Lower lobe of right lung (tissue), 2 donors: ENCODE results near the gene CELF3. TPM values are rescaled to one million over a fixed set of nuclear protein-coding genes. Genes with fewer than 3 reads are reported as not detected.
"Not testable (repeated sequence)": the region's sequence is repeated elsewhere in the genome, so short reads cannot be mapped to it uniquely, and the experiment has no call there.

Experiments used
- ATAC-seq, 2 donors: fragments of 200-7000 bp; cut with Tn5 transposase; one replicate each; pipeline ENCODE4 v1.9.1; 2020 to 2022; ENCODE audit warnings: mild to moderate bottlenecking in 2 of 2, moderate library complexity in 2 of 2
- DNase-seq: peaks from one replicate; pipeline ENCODE4 v3.0.0-alpha.2; 2020
- H3K27ac ChIP-seq: fragments of 200-600 bp; one replicate; pipeline ENCODE4 v1.8.0; 2022
- H3K27me3 ChIP-seq: fragments of 200-600 bp; one replicate; pipeline ENCODE4 v1.8.0; 2022; ENCODE audit warnings: low read depth
- H3K36me3 ChIP-seq: fragments of 200-600 bp; one replicate; pipeline ENCODE4 v1.8.0; 2022; ENCODE audit warnings: mild to moderate bottlenecking
- H3K4me1 ChIP-seq: fragments of 200-600 bp; one replicate; pipeline ENCODE4 v1.8.0; 2022
- H3K4me3 ChIP-seq: fragments of 200-600 bp; one replicate; pipeline ENCODE4 v1.8.0; 2022; ENCODE audit warnings: mild to moderate bottlenecking
- H3K9me3 ChIP-seq: fragments of 200-600 bp; one replicate; pipeline ENCODE4 v1.8.0; 2022
- CTCF ChIP-seq: fragments of 200-600 bp; IDR thresholded peaks from one replicate; pipeline ENCODE4 v1.8.0; 2022; ENCODE audit warnings: antibody characterized with exemption, mild to moderate bottlenecking
- intact Hi-C: fragments of 100-400 bp; cut with DNase I; formaldehyde crosslinking; loops from one replicate; pipeline ENCODE4 v1.11.0; 2022
- total RNA-seq: library from RNA; stranded (reverse); fragmentation: NEBNext Ultra II Directional; extraction: Animal tissue kit (Norgen Biotek cat#: 25700); gene quantifications from one replicate; pipeline ENCODE4 v1.2.1, GENCODE V29; 2021
- donor health status: DM: no; HTN: yes; CAD: no; lungs with severe emphysema.

CELF3 gene
- total RNA-seq, 1 donor from 2014 or later = not detected

- peak in 1 of 2 donors; percentile 40 for ATAC-seq
- Histone ChIP-seq H3K4me3 (no peak overlapping the region), H3K4me1 (no peaks in the 10 kb centered on the region), H3K27ac (no peak overlapping the region), H3K27me3 (no peaks in the 10 kb centered on the region), H3K9me3 (no peaks in the 10 kb centered on the region), H3K36me3 (peaks cover 44% of the 10 kb centered on the region)
- TF ChIP-seq CTCF = no peak
- no peak for DNase-seq
- intact Hi-C loops = no loop called here
Observed at GRCh38 chr1:151680391-151680790, 36.2 kb downstream of the CELF3 start.

- DNase-seq (no peak), ATAC-seq (no peak)
- no peak for TF ChIP-seq CTCF
- Histone ChIP-seq H3K27ac (no peak overlapping the region), H3K4me3 (no peak overlapping the region), H3K36me3 (peaks cover 33% of the 10 kb centered on the region), H3K27me3 (no peaks in the 10 kb centered on the region), H3K9me3 (no peaks in the 10 kb centered on the region), H3K4me1 (no peaks in the 10 kb centered on the region)
- intact Hi-C loops = no loop called here
Observed at GRCh38 chr1:151673407-151673806, 43.2 kb downstream of the CELF3 start.

- ATAC-seq, H3K4me1 ChIP-seq, H3K27me3 ChIP-seq, intact Hi-C loops, H3K9me3 ChIP-seq, H3K4me3 ChIP-seq, DNase-seq, H3K27ac ChIP-seq: not testable (repeated sequence)
- H3K36me3 ChIP-seq = peaks cover 39% of the 10 kb centered on the region
Observed at GRCh38 chr1:151670036-151670675, 46.4 kb downstream of the CELF3 start.

- ATAC-seq (no peak), DNase-seq (no peak)
Observed at GRCh38 chr1:151668090-151668489, 48.5 kb downstream of the CELF3 start.

GRCh38 chr1:151661751-151662150 lies 54.9 kb downstream of the CELF3 start:
- no peak for ATAC-seq
- no peak overlapping the region for H3K27ac ChIP-seq

More at GRCh38 chr1:151668090-151668489, 48.5 kb downstream of the CELF3 start:
- Histone ChIP-seq H3K4me3 (no peak overlapping the region), H3K9me3 (no peaks in the 10 kb centered on the region), H3K36me3 (peaks cover 45% of the 10 kb centered on the region), H3K27me3 (no peaks in the 10 kb centered on the region), H3K4me1 (no peaks in the 10 kb centered on the region), H3K27ac (no peak overlapping the region)
- no peak for TF ChIP-seq CTCF
- intact Hi-C loops = no loop called here

More at GRCh38 chr1:151661751-151662150, 54.9 kb downstream of the CELF3 start:
- H3K4me3 ChIP-seq = no peak overlapping the region
- no peak for DNase-seq
- H3K4me1 ChIP-seq = no peaks in the 10 kb centered on the region
- no peaks in the 10 kb centered on the region for H3K9me3 ChIP-seq
- H3K27me3 ChIP-seq = no peaks in the 10 kb centered on the region
- intact Hi-C loops = no loop called here
- peaks cover 73% of the 10 kb centered on the region for H3K36me3 ChIP-seq
- no peak for TF ChIP-seq CTCF
